Measurements from ENCODE around the gene PDE4B.

PDE4B gene

GRCh38 chr1:66213491-66213890 lies 420.8 kb downstream of the PDE4B start:
- no peak for DNase-seq (ENCODE audit: extremely low read depth, insufficient read length)
- Histone ChIP-seq H3K27me3 (replicated peaks; ENCODE audit: control insufficient read depth, insufficient read depth, low read length) (no peaks in the 10 kb centered on the region), H3K36me3 (ENCODE audit: control insufficient read depth, insufficient read depth, low read length) (no peaks in the 10 kb centered on the region), H3K4me3 (replicated peaks; ENCODE audit: low read depth, low read length) (no peak overlapping the region)
- TF ChIP-seq CTCF (IDR thresholded peaks at IDR 0.05; ENCODE audit: insufficient read depth, low read length, poor library complexity, severe bottlenecking): no peak

- no peak for TF ChIP-seq CTCF (IDR thresholded peaks at IDR 0.05; ENCODE audit: insufficient read depth, low read length, poor library complexity, severe bottlenecking)
- no peaks in the 10 kb centered on the region for H3K36me3 ChIP-seq (ENCODE audit: control insufficient read depth, insufficient read depth, low read length)
- no peak for DNase-seq (ENCODE audit: extremely low read depth, insufficient read length)
- H3K4me3 ChIP-seq (replicated peaks; ENCODE audit: low read depth, low read length): no peak overlapping the region
- no peaks in the 10 kb centered on the region for H3K27me3 ChIP-seq (replicated peaks; ENCODE audit: control insufficient read depth, insufficient read depth, low read length)
These were observed 422.2 kb downstream of the PDE4B start for GRCh38 chr1:66214901-66215300.

GRCh38 chr1:66217021-66217420 lies 424.3 kb downstream of the PDE4B start:
- DNase-seq (ENCODE audit: extremely low read depth, insufficient read length): no peak
- Histone ChIP-seq H3K27me3 (replicated peaks; ENCODE audit: control insufficient read depth, insufficient read depth, low read length) (no peaks in the 10 kb centered on the region), H3K36me3 (ENCODE audit: control insufficient read depth, insufficient read depth, low read length) (no peaks in the 10 kb centered on the region), H3K4me3 (replicated peaks; ENCODE audit: low read depth, low read length) (no peak overlapping the region)
- no peak for TF ChIP-seq CTCF (IDR thresholded peaks at IDR 0.05; ENCODE audit: insufficient read depth, low read length, poor library complexity, severe bottlenecking)

- no peak for DNase-seq (ENCODE audit: extremely low read depth, insufficient read length)
- Histone ChIP-seq H3K4me3 (replicated peaks; ENCODE audit: low read depth, low read length) (no peak overlapping the region), H3K36me3 (ENCODE audit: control insufficient read depth, insufficient read depth, low read length) (no peaks in the 10 kb centered on the region), H3K27me3 (replicated peaks; ENCODE audit: control insufficient read depth, insufficient read depth, low read length) (no peaks in the 10 kb centered on the region)
- TF ChIP-seq CTCF (IDR thresholded peaks at IDR 0.05; ENCODE audit: insufficient read depth, low read length, poor library complexity, severe bottlenecking): no peak
These were observed 424.9 kb downstream of the PDE4B start for GRCh38 chr1:66217561-66217960.

- no peak overlapping the region for H3K4me3 ChIP-seq (replicated peaks; ENCODE audit: low read depth, low read length)
- DNase-seq (ENCODE audit: extremely low read depth, insufficient read length): no peak
- no peak for TF ChIP-seq CTCF (IDR thresholded peaks at IDR 0.05; ENCODE audit: insufficient read depth, low read length, poor library complexity, severe bottlenecking)
These were observed 427.8 kb downstream of the PDE4B start for GRCh38 chr1:66220477-66220876.

GRCh38 chr1:66223681-66224080 lies 431.0 kb downstream of the PDE4B start:
- DNase-seq (ENCODE audit: extremely low read depth, insufficient read length): no peak
- H3K4me3 ChIP-seq (replicated peaks; ENCODE audit: low read depth, low read length): no peak overlapping the region
- no peaks in the 10 kb centered on the region; the same call in 1 of the 2 replicates for H3K27me3 ChIP-seq (replicated peaks; ENCODE audit: control insufficient read depth, insufficient read depth, low read length)
- H3K36me3 ChIP-seq (ENCODE audit: control insufficient read depth, insufficient read depth, low read length): no peaks in the 10 kb centered on the region
- no peak for TF ChIP-seq CTCF (IDR thresholded peaks at IDR 0.05; ENCODE audit: insufficient read depth, low read length, poor library complexity, severe bottlenecking)

More at GRCh38 chr1:66220477-66220876, 427.8 kb downstream of the PDE4B start:
- Histone ChIP-seq H3K36me3 (ENCODE audit: control insufficient read depth, insufficient read depth, low read length) (no peaks in the 10 kb centered on the region), H3K27me3 (replicated peaks; ENCODE audit: control insufficient read depth, insufficient read depth, low read length) (no peaks in the 10 kb centered on the region; the same call in 1 of the 2 replicates)
